ENCODE results near the gene LRIG1. TPM values are rescaled to one million over a fixed set of nuclear protein-coding genes. Genes with fewer than 3 reads are reported as not detected.

LRIG1 gene
- total RNA-seq, 1 experiment from 2014 or later, result 52.4 TPM

DNA sequence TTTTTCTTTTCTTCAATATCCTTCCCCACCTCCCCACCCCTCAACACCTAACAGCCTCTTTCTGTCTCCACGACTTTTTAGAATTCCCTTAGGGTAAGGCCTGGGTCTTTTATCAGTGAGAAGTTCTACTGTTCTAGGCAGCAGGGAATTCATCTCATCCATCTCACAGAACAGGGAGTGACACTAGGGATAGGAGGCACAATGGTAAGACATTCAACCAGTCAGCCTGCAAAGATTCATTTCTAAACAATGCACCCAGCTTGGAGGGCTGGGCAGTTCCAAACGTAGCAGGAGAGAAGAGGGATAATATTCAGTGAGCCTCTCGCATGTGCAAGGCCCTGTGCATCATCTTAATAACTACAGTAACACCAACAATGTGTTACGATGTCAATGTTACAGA, 43.6 kb downstream of the LRIG1 start:
- Histone ChIP-seq H3K4me1 (ENCODE audit: low read length) (peaks cover 89% of the 10 kb centered on the region), H4K20me1 (ENCODE audit: insufficient read depth, low read depth, low read length) (no peaks in the 10 kb centered on the region), H3K9me3 (ENCODE audit: low read length) (no peaks in the 10 kb centered on the region), H2AFZ (ENCODE audit: low read length) (no peak overlapping the region), H3K4me3 (ENCODE audit: low read length) (no peak overlapping the region), H3K4me2 (ENCODE audit: low read depth, low read length, poor library complexity, severe bottlenecking) (no peak overlapping the region), H3K9me2 (replicated peaks; ENCODE audit: insufficient read depth, low read length) (no peaks in the 10 kb centered on the region), H3K9ac (ENCODE audit: low read length) (peak overlapping the region; percentile 23; the same call in 1 of the 2 replicates), H3K36me3 (ENCODE audit: insufficient read depth, low read length) (peaks cover 14% of the 10 kb centered on the region; the same call in 1 of the 2 replicates), H3K79me2 (ENCODE audit: low read length) (peaks cover 40% of the 10 kb centered on the region; the same call in 1 of the 2 replicates), H3K27me3 (ENCODE audit: low read length) (no peaks in the 10 kb centered on the region), H3K27ac (ENCODE audit: low read length) (peak overlapping the region; percentile 57)
- no peak for DNase-seq

DNA sequence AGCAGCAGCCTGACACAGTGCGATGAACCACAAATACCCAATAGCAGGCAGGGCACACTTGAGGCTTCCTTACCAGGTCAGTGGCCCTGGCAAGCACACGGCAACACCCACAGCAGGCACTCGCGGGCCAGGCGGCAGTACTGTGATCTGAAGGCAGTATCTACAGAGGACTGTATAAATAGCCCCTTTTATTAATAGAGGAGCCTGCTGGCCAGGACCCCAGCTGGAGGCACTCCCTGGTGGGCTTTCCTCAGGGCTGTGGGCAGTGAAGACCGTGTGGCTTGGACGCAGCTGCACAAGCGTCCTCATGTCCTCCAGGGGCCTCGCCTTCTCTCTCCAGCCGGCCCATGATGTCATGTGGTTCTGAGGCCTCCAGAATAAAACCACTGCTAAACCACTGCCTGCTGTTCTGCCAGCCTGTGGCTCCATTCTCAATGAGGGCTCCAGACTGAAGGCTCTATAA, 44.1 kb downstream of the LRIG1 start:
- no peaks in the 10 kb centered on the region for H3K9me2 ChIP-seq (replicated peaks; ENCODE audit: insufficient read depth, low read length)
- peak overlapping the region; percentile 57 for H3K27ac ChIP-seq (ENCODE audit: low read length)
- no peak overlapping the region for H3K4me3 ChIP-seq (ENCODE audit: low read length)
- peaks cover 41% of the 10 kb centered on the region; the same call in 1 of the 2 replicates for H3K79me2 ChIP-seq (ENCODE audit: low read length)
- H3K4me2 ChIP-seq (ENCODE audit: low read depth, low read length, poor library complexity, severe bottlenecking), result no peak overlapping the region
- no peak for DNase-seq
- no peaks in the 10 kb centered on the region for H3K9me3 ChIP-seq (ENCODE audit: low read length)
- no peak overlapping the region for H2AFZ ChIP-seq (ENCODE audit: low read length)
- H3K36me3 ChIP-seq (ENCODE audit: insufficient read depth, low read length), result peaks cover 9% of the 10 kb centered on the region; the same call in 1 of the 2 replicates
- no peaks in the 10 kb centered on the region for H3K27me3 ChIP-seq (ENCODE audit: low read length)
- H3K9ac ChIP-seq (ENCODE audit: low read length), result no peak overlapping the region
- no peaks in the 10 kb centered on the region for H4K20me1 ChIP-seq (ENCODE audit: insufficient read depth, low read depth, low read length)
- peaks cover 89% of the 10 kb centered on the region for H3K4me1 ChIP-seq (ENCODE audit: low read length)

DNA sequence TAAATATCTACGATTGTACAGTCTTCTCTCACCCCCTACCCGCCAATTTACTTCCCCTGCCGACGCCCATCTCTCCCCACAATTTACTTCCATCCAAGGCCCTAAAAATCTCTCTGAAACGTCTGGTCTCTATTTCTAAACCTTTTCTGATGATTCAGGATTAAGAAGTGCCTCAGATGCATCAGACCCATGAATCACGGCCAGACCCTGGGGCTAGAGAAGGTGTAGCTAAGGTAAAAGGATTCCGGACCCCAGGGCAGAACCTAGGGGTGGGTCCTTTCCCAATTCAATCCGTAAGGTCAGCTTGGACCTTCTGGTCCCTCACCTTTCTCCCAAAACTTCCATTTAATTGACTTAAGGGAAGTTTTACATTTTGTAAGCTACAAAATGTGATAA, 46.4 kb downstream of the LRIG1 start:
- Histone ChIP-seq H3K4me2 (ENCODE audit: low read depth, low read length, poor library complexity, severe bottlenecking) (peak overlapping the region; percentile 42), H3K27ac (ENCODE audit: low read length) (peak overlapping the region; percentile 89), H3K4me3 (ENCODE audit: low read length) (peak overlapping the region; percentile 3; the same call in 1 of the 2 replicates), H2AFZ (ENCODE audit: low read length) (no peak overlapping the region), H3K79me2 (ENCODE audit: low read length) (peaks cover 53% of the 10 kb centered on the region), H3K9ac (ENCODE audit: low read length) (peak overlapping the region; percentile 62), H3K27me3 (ENCODE audit: low read length) (no peaks in the 10 kb centered on the region), H4K20me1 (ENCODE audit: insufficient read depth, low read depth, low read length) (no peaks in the 10 kb centered on the region), H3K36me3 (ENCODE audit: insufficient read depth, low read length) (peaks cover 4% of the 10 kb centered on the region; the same call in 1 of the 2 replicates), H3K9me3 (ENCODE audit: low read length) (no peaks in the 10 kb centered on the region), H3K9me2 (replicated peaks; ENCODE audit: insufficient read depth, low read length) (no peaks in the 10 kb centered on the region), H3K4me1 (ENCODE audit: low read length) (peaks cover 90% of the 10 kb centered on the region)
- DNase-seq, result no peak

DNA sequence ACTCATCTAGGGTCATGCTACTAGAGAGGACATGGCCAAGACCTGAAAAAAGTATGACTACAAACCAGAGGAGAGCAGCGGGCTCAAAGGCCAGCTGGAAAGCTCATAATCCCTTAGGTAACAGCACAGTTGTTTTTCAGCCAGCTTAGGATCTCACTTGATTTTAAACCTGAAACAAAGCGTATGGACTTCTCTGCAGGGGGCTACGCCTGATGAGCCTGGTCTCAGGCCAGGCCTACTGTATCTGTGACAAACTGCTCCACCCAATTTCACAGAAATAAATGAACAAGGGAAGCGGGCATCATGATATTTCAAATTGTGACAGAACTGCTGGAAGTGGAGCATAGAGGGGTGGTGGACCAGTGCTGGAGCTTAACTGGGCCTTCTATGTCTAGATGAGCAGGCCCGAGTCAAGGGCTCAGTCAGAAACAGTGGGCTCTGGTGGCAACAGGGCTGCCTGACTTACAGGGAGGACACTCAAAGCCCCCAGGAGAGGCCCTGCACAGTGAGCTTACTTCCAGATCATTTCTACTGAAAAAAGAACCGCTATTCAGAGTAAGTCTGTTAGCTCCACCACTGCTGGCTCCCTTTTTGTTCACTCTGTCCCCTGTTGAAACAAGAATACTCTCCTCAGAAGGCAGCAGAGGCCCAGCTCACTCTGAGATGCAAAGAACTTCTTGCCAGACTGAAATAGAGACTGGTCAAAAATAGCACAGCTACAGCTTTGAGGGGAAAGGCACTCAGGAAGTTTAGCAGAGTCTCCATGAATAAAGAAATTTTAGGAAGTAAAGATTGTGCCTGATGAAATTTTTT, 47.0 kb downstream of the LRIG1 start:
- Histone ChIP-seq H3K9me2 (replicated peaks; ENCODE audit: insufficient read depth, low read length) (no peaks in the 10 kb centered on the region), H2AFZ (ENCODE audit: low read length) (0 out of 2 replicates have a peak overlapping the region, but pooled peaks have one; percentile 5), H3K27ac (ENCODE audit: low read length) (peak overlapping the region; percentile 89), H3K79me2 (ENCODE audit: low read length) (peaks cover 56% of the 10 kb centered on the region), H3K4me2 (ENCODE audit: low read depth, low read length, poor library complexity, severe bottlenecking) (peak overlapping the region; percentile 42), H3K4me1 (ENCODE audit: low read length) (peaks cover 90% of the 10 kb centered on the region), H3K27me3 (ENCODE audit: low read length) (no peaks in the 10 kb centered on the region), H3K9ac (ENCODE audit: low read length) (peak overlapping the region; percentile 62), H4K20me1 (ENCODE audit: insufficient read depth, low read depth, low read length) (no peaks in the 10 kb centered on the region), H3K9me3 (ENCODE audit: low read length) (no peaks in the 10 kb centered on the region), H3K36me3 (ENCODE audit: insufficient read depth, low read length) (peaks cover 4% of the 10 kb centered on the region; the same call in 1 of the 2 replicates), H3K4me3 (ENCODE audit: low read length) (peak overlapping the region; percentile 3; the same call in 1 of the 2 replicates)
- DNase-seq, result peak; percentile 72

DNA sequence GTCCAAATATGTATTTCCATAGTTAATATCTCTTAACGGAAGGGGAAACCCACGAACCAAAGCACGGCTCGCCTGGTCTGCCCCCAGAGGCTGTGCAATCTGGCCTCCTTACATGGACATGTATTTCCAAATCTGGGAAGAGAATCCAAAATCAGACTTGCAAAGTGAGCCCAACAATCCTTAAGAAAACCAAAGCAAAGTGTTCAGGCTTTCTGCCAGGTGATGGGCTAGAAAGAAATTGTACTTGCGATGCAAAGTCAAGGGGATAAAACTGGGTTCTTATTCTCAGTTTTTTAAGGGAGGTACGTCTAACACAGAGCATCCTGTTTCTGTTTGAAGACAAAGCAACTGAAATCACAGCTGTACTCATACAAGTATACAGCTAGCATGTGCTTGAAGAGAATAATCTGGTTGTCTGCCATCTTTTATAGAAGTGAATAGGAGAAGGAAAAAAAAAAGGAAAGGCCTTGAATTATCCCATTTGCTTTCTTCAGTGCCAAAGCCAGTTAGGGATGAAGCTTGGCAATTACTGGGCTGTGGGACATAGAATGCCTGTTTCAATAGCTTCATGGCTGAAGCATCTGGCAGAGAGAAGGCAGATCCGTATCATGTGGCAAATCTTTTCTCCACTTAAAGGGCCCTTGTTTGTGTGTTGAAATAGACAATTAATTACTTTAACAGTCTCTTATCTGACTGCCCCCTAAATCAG, 48.4 kb downstream of the LRIG1 start:
- Histone ChIP-seq H3K27me3 (ENCODE audit: low read length) (no peaks in the 10 kb centered on the region), H3K4me1 (ENCODE audit: low read length) (peaks cover 97% of the 10 kb centered on the region), H3K4me3 (ENCODE audit: low read length) (no peak overlapping the region), H3K79me2 (ENCODE audit: low read length) (peaks cover 62% of the 10 kb centered on the region), H3K4me2 (ENCODE audit: low read depth, low read length, poor library complexity, severe bottlenecking) (peak overlapping the region; percentile 42), H4K20me1 (ENCODE audit: insufficient read depth, low read depth, low read length) (no peaks in the 10 kb centered on the region), H3K36me3 (ENCODE audit: insufficient read depth, low read length) (peaks cover 4% of the 10 kb centered on the region; the same call in 1 of the 2 replicates), H3K9me3 (ENCODE audit: low read length) (no peaks in the 10 kb centered on the region), H3K9me2 (replicated peaks; ENCODE audit: insufficient read depth, low read length) (no peaks in the 10 kb centered on the region), H3K9ac (ENCODE audit: low read length) (peak overlapping the region; percentile 62), H3K27ac (ENCODE audit: low read length) (peak overlapping the region; percentile 89), H2AFZ (ENCODE audit: low read length) (no peak overlapping the region)
- DNase-seq, result no peak

DNA sequence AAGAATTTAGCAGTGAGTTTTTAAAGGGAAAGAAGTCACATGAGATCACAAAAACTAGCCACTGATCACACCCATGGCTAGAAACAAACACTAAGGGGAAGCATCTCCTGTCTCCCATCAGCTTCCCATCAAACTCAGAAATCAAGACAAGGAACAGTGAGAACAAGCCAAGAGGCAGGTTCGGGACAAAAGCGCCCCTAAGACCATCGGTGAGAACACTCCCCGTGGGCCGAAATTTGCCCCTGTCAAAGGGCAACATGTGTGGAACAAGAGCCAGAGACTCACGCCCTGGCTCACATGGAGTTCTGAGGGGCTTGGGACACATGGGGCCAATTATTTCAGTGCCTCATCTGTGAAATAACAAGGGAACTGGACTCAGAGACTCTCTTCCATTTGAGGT, 49.1 kb downstream of the LRIG1 start:
- Histone ChIP-seq H2AFZ (ENCODE audit: low read length) (no peak overlapping the region), H3K36me3 (ENCODE audit: insufficient read depth, low read length) (peaks cover 4% of the 10 kb centered on the region; the same call in 1 of the 2 replicates), H3K79me2 (ENCODE audit: low read length) (peaks cover 60% of the 10 kb centered on the region), H3K9ac (ENCODE audit: low read length) (no peak overlapping the region), H3K4me1 (ENCODE audit: low read length) (peaks cover 93% of the 10 kb centered on the region), H3K4me3 (ENCODE audit: low read length) (no peak overlapping the region), H3K9me3 (ENCODE audit: low read length) (no peaks in the 10 kb centered on the region), H3K27ac (ENCODE audit: low read length) (peak overlapping the region; percentile 89), H4K20me1 (ENCODE audit: insufficient read depth, low read depth, low read length) (no peaks in the 10 kb centered on the region), H3K27me3 (ENCODE audit: low read length) (no peaks in the 10 kb centered on the region), H3K9me2 (replicated peaks; ENCODE audit: insufficient read depth, low read length) (no peaks in the 10 kb centered on the region), H3K4me2 (ENCODE audit: low read depth, low read length, poor library complexity, severe bottlenecking) (no peak overlapping the region)
- no peak for DNase-seq

DNA sequence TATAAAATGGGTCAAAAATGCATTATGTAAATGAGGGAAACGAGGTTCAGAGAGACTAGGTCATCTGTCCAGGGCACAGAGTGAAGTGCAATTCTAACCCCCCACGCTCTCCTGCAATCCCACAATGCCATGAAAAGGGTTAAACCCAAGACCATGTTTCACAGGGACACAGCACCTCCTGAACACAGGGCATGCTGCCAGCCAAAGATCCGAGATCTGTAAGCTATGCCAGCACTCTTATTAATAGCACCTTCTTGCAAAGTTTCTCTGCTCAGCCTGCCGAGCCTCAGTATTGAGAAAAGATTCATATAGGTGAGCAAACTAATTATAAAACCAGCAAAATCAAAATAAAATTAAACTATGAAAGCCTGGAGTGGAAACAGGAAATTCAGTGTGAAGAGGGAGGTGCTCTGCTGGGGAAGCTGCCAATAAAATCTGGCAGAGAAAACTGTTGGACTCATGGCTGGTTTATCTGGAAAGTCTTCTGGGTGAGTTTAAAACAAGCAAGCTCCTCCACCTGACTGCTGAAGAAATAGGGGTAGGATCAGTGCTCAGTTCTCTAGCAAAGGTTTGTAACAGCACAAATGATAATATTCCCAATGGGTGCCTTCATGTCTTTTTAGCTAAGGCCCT, 50.3 kb downstream of the LRIG1 start:
- Histone ChIP-seq H3K9ac (ENCODE audit: low read length) (peak overlapping the region; percentile 60), H3K27me3 (ENCODE audit: low read length) (no peaks in the 10 kb centered on the region), H3K79me2 (ENCODE audit: low read length) (peaks cover 60% of the 10 kb centered on the region), H3K9me3 (ENCODE audit: low read length) (no peaks in the 10 kb centered on the region), H3K27ac (ENCODE audit: low read length) (peak overlapping the region; percentile 89), H4K20me1 (ENCODE audit: insufficient read depth, low read depth, low read length) (no peaks in the 10 kb centered on the region), H2AFZ (ENCODE audit: low read length) (no peak overlapping the region), H3K4me1 (ENCODE audit: low read length) (peaks cover 89% of the 10 kb centered on the region), H3K4me2 (ENCODE audit: low read depth, low read length, poor library complexity, severe bottlenecking) (peak overlapping the region; percentile 50), H3K9me2 (replicated peaks; ENCODE audit: insufficient read depth, low read length) (no peaks in the 10 kb centered on the region), H3K4me3 (ENCODE audit: low read length) (peak overlapping the region; percentile 17; the same call in 1 of the 2 replicates), H3K36me3 (ENCODE audit: insufficient read depth, low read length) (peaks cover 4% of the 10 kb centered on the region; the same call in 1 of the 2 replicates)
- DNase-seq, result no peak

All from Karpas-422 (cell line).